OCI-LY7 (cell line): Measurements from ENCODE around the gene ATP9B. TPM values are rescaled to one million over a fixed set of nuclear protein-coding genes. Genes with fewer than 3 reads are reported as not detected.

Experiments
- BruUV-seq: library from RNA; stranded (reverse); fragments of 400-500 nt; replicated peaks from 2 replicates; lab custom pipeline; 2021; lab: Mats Ljungman, UMichigan
- CTCF ChIA-PET: fragments of 300-600 bp; sonication (Branson Sonifier 250); formaldehyde crosslinking; loops from one replicate; lab custom pipeline; 2022; ENCODE audit warnings: antibody characterized with exemption; ENCODE audit not compliant: unreplicated experiment; lab: Charles Lee
- POLR2A ChIA-PET: fragments of 300-600 bp; sonication (Branson Sonifier 250); formaldehyde crosslinking; loops from one replicate; lab custom pipeline; 2022; ENCODE audit warnings: antibody characterized with exemption; lab: Charles Lee
- DNase-seq: peaks from one replicate; pipeline ENCODE4 v3.0.0-alpha.2; 2015; ENCODE audit warnings: low spot score
- H2AFZ ChIP-seq: fragments of 200-600 bp; sonication (generic), shearing (Covaris generic); 2 replicates; pipeline ENCODE4 v1.6.1; 2014; ENCODE audit warnings: mild to moderate bottlenecking, antibody characterized with exemption, low read length, moderate library complexity
- H3K27ac ChIP-seq: fragments of 200-600 bp; sonication (generic); 2 replicates; pipeline ENCODE4 v1.5.1; 2014; ENCODE audit warnings: mixed run types, low read depth, mild to moderate bottlenecking, moderate library complexity, low read length, inconsistent platforms; ENCODE audit not compliant: poor library complexity, severe bottlenecking
- H3K36me3 ChIP-seq: fragments of 200-600 bp; sonication (generic); 2 replicates; pipeline ENCODE4 v1.6.1; 2014; ENCODE audit warnings: mild to moderate bottlenecking, antibody characterized with exemption, low read length, moderate library complexity, mixed read lengths; ENCODE audit not compliant: insufficient read depth
- H3K4me1 ChIP-seq: fragments of 200-600 bp; sonication (generic); 2 replicates; pipeline ENCODE4 v1.5.1; 2014; ENCODE audit warnings: mild to moderate bottlenecking, low read length; ENCODE audit not compliant: insufficient read depth, poor library complexity, severe bottlenecking
- H3K4me2 ChIP-seq: fragments of 200-600 bp; sonication (generic); 2 replicates; pipeline ENCODE4 v1.6.1; 2014; ENCODE audit warnings: mild to moderate bottlenecking, low read length
- H3K4me3 ChIP-seq: fragments of 200-600 bp; sonication (generic); 2 replicates; pipeline ENCODE4 v1.5.1; 2014; ENCODE audit warnings: mild to moderate bottlenecking, low read depth, low read length; ENCODE audit not compliant: poor library complexity, severe bottlenecking
- H3K79me2 ChIP-seq: fragments of 200-600 bp; sonication (generic); 2 replicates; pipeline ENCODE4 v1.6.1; 2016; ENCODE audit warnings: low read depth, mild to moderate bottlenecking, low read length, moderate library complexity, mixed read lengths; ENCODE audit not compliant: insufficient read depth
- H3K9me2 ChIP-seq: fragments of 200-600 bp; sonication (generic); 2 replicates; pipeline ENCODE4 v1.6.1; 2016; ENCODE audit warnings: mild to moderate bottlenecking, low read length, mixed read lengths; ENCODE audit not compliant: insufficient read depth
- H3K9me3 ChIP-seq: fragments of 200-600 bp; sonication (generic); 2 replicates; pipeline ENCODE4 v1.6.1; 2014; ENCODE audit warnings: mild to moderate bottlenecking, mixed run types, low read length, mixed read lengths
- H4K20me1 ChIP-seq: fragments of 200-600 bp; sonication (generic); 2 replicates; pipeline ENCODE4 v1.6.1; 2014; ENCODE audit warnings: mild to moderate bottlenecking, antibody characterized with exemption, low read length, moderate library complexity, mixed read lengths; ENCODE audit not compliant: insufficient read depth
- CTCF ChIP-seq: fragments of 200-600 bp; sonication (generic); conservative IDR thresholded peaks from 2 replicates; pipeline ENCODE4 v1.5.1; 2014; ENCODE audit warnings: mild to moderate bottlenecking, antibody characterized with exemption, low read length, moderate library complexity, mixed read lengths
- EZH2phosphoT487 ChIP-seq: fragments of 200-600 bp; sonication (generic); IDR thresholded peaks from 2 replicates; pipeline ENCODE4 v1.6.1; 2018; ENCODE audit warnings: low read depth, borderline replicate concordance, mild to moderate bottlenecking, mixed run types, antibody characterized with exemption, low read length, moderate library complexity, mixed read lengths
- intact Hi-C: fragments of 100-400 bp; cut with micrococcal nuclease; formaldehyde crosslinking; loops from one replicate; pipeline ENCODE4 v1.10.0; 2022; ENCODE audit not compliant: unreplicated experiment
- total RNA-seq, 2 experiments: library from RNA; depleted of rRNA in 1 of 2; stranded (reverse); fragments of >200 nt in 1 of 2; shearing (Covaris generic) in 1 of 2; gene quantifications; 2 replicates each; pipeline ENCODE4 v1.2.3, GENCODE V29; 2014 to 2022

The ATP9B gene
- total RNA-seq, 2 experiments from 2014 or later: 27.1 to 36.4 TPM

GRCh38 chr18:79250301-79250981 lies 181.2 kb downstream of the ATP9B start:
- CTCF ChIA-PET: no interaction called here
- Histone ChIP-seq H3K4me2 (no peak overlapping the region), H2AFZ (no peak overlapping the region), H3K79me2 (no peaks in the 10 kb centered on the region), H3K4me1 (peaks cover 12% of the 10 kb centered on the region), H3K27ac (no peak overlapping the region), H4K20me1 (no peaks in the 10 kb centered on the region), H3K9me3 (no peaks in the 10 kb centered on the region), H3K4me3 (no peak overlapping the region), H3K9me2 (no peaks in the 10 kb centered on the region), H3K36me3 (no peaks in the 10 kb centered on the region)
- BruUV-seq: no TSS peak
- POLR2A ChIA-PET: no interaction called here
- TF ChIP-seq CTCF (no peak), EZH2phosphoT487 (no peak)
- intact Hi-C loops: no loop called here
- no peak for DNase-seq

GRCh38 chr18:79251021-79251420 lies 181.8 kb downstream of the ATP9B start:
- DNase-seq: no peak
- intact Hi-C loops: no loop called here
- ChIA-PET POLR2A (no interaction called here), CTCF (no interaction called here)
- TF ChIP-seq EZH2phosphoT487 (no peak), CTCF (no peak)
- Histone ChIP-seq H3K9me3 (no peaks in the 10 kb centered on the region), H3K9me2 (no peaks in the 10 kb centered on the region), H3K4me3 (no peak overlapping the region), H4K20me1 (no peaks in the 10 kb centered on the region), H3K36me3 (no peaks in the 10 kb centered on the region), H2AFZ (no peak overlapping the region), H3K79me2 (no peaks in the 10 kb centered on the region), H3K4me2 (no peak overlapping the region), H3K4me1 (peaks cover 12% of the 10 kb centered on the region), H3K27ac (no peak overlapping the region)
- BruUV-seq: no TSS peak

GRCh38 chr18:79252904-79253633 lies 183.9 kb downstream of the ATP9B start:
- CTCF ChIA-PET: interaction anchor here (0.5 kb wide), 1 partner anchor 126 kb away, joined by 7 read pairs; no protein-coding TSS in a partner anchor
- no TSS peak for BruUV-seq
- no peak for DNase-seq

More at GRCh38 chr18:79252904-79253633, 183.9 kb downstream of the ATP9B start:
- TF ChIP-seq EZH2phosphoT487: no peak
- TF ChIP-seq CTCF: no peak
- H3K9me2 ChIP-seq: no peaks in the 10 kb centered on the region
- peaks cover under 1% of the 10 kb centered on the region for H3K4me1 ChIP-seq
- H4K20me1 ChIP-seq: no peaks in the 10 kb centered on the region
- no peak overlapping the region for H2AFZ ChIP-seq
- POLR2A ChIA-PET: no interaction called here
- H3K4me2 ChIP-seq: no peak overlapping the region
- no peaks in the 10 kb centered on the region for H3K9me3 ChIP-seq
- no peak overlapping the region for H3K4me3 ChIP-seq
- H3K79me2 ChIP-seq: no peaks in the 10 kb centered on the region
- H3K27ac ChIP-seq: no peak overlapping the region
- no peaks in the 10 kb centered on the region for H3K36me3 ChIP-seq
- intact Hi-C loops: no loop called here
